ENCODE measurements around the gene CD83. TPM values are rescaled to one million over a fixed set of nuclear protein-coding genes. Genes with fewer than 3 reads are reported as not detected.

CD83 gene
- total RNA-seq, 2 donors from 2014 or later = 1.3 to 2.3 TPM

- WGBS, 2 donors = 69 to 86% methylated on average over 4 of the region's 4 CpGs
- intact Hi-C loops (cut with DNase I) = no loop called here
- TF ChIP-seq CTCF (IDR thresholded peaks at IDR 0.05) (no peak), POLR2A (IDR thresholded peaks at IDR 0.05) (no peak)
- H3K4me3 ChIP-seq = no peak overlapping the region
- no peak overlapping the region for H3K27ac ChIP-seq
- H3K36me3 ChIP-seq (replicated peaks in 1 of 2; ENCODE audit: insufficient read depth in 1 of 2, low read depth in 2 of 2) = no peaks in the 10 kb centered on the region
- H3K9me3 ChIP-seq = no peaks in the 10 kb centered on the region
- ATAC-seq = no peak
- no peaks in the 10 kb centered on the region for H3K27me3 ChIP-seq
- no peak for DNase-seq
- H3K4me1 ChIP-seq = no peaks in the 10 kb centered on the region
Observed at GRCh38 chr6:14094721-14095120, 22.9 kb upstream of the CD83 start.

GRCh38 chr6:14095437-14095836 lies 22.1 kb upstream of the CD83 start:
- Histone ChIP-seq H3K27me3 (no peaks in the 10 kb centered on the region), H3K9me3 (no peaks in the 10 kb centered on the region), H3K36me3 (replicated peaks in 1 of 2; ENCODE audit: insufficient read depth in 1 of 2, low read depth in 2 of 2) (no peaks in the 10 kb centered on the region), H3K4me1 (no peaks in the 10 kb centered on the region), H3K4me3 (no peak overlapping the region), H3K27ac (no peak overlapping the region)
- ATAC-seq (no peak), DNase-seq (no peak)
- intact Hi-C loops (cut with DNase I) = no loop called here
- no peak for TF ChIP-seq POLR2A (IDR thresholded peaks at IDR 0.05)
- no peak for TF ChIP-seq CTCF (IDR thresholded peaks at IDR 0.05)
- 79 to 90% methylated on average over 6 of the region's 6 CpGs for WGBS, 2 donors

GRCh38 chr6:14100138-14100537 lies 17.4 kb upstream of the CD83 start:
- intact Hi-C loops (cut with DNase I) = no loop called here
- no peak for ATAC-seq

DNA sequence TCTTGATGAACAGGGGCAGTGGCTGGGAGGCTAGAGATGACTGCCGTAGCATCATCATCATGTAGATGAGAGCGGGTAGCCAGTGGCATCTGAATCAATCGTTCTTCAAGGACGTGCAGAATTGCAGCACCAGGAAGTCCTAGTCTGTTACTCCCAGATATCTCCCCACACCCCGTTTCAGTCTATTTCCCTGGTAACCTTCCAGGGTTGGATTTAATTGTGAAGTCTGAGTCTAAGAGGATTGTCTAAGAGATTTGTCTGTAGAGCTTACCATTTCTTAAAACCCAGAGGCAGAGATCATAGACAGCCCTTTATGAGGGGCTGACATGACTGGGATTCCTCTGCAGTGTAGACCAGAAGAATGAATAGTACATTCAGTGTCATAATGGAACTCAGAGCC lies 16.6 kb upstream of the CD83 start:
- Histone ChIP-seq H3K4me1 (no peaks in the 10 kb centered on the region), H3K36me3 (replicated peaks in 1 of 2; ENCODE audit: insufficient read depth in 1 of 2, low read depth in 2 of 2) (no peaks in the 10 kb centered on the region), H3K27ac (no peak overlapping the region), H3K27me3 (no peaks in the 10 kb centered on the region), H3K9me3 (no peaks in the 10 kb centered on the region), H3K4me3 (no peak overlapping the region)
- intact Hi-C loops (cut with DNase I) = no loop called here
- TF ChIP-seq CTCF (IDR thresholded peaks at IDR 0.05) (no peak), POLR2A (IDR thresholded peaks at IDR 0.05) (no peak)
- no peak for ATAC-seq
- no peak for DNase-seq
- WGBS, 2 donors = 42 to 57% methylated on average over 5 of the region's 5 CpGs

More at GRCh38 chr6:14100138-14100537, 17.4 kb upstream of the CD83 start:
- Histone ChIP-seq H3K9me3 (no peaks in the 10 kb centered on the region), H3K4me3 (no peak overlapping the region), H3K27ac (no peak overlapping the region), H3K4me1 (no peaks in the 10 kb centered on the region), H3K27me3 (no peaks in the 10 kb centered on the region), H3K36me3 (replicated peaks in 1 of 2; ENCODE audit: insufficient read depth in 1 of 2, low read depth in 2 of 2) (no peaks in the 10 kb centered on the region)
- no peak for DNase-seq
- WGBS, 2 donors = 86% methylated on average over 3 of the region's 3 CpGs
- no peak for TF ChIP-seq CTCF (IDR thresholded peaks at IDR 0.05)
- TF ChIP-seq POLR2A (IDR thresholded peaks at IDR 0.05) = no peak

- no peaks in the 10 kb centered on the region for H3K4me1 ChIP-seq
- intact Hi-C loops (cut with DNase I) = no loop called here
- DNase-seq (no peak), ATAC-seq (no peak)
- 83 to 89% methylated on average over 3 of the region's 3 CpGs for WGBS, 2 donors
- H3K27me3 ChIP-seq = no peaks in the 10 kb centered on the region
- no peak for TF ChIP-seq POLR2A (IDR thresholded peaks at IDR 0.05)
- no peak for TF ChIP-seq CTCF (IDR thresholded peaks at IDR 0.05)
- H3K4me3 ChIP-seq = no peak overlapping the region
- no peaks in the 10 kb centered on the region for H3K36me3 ChIP-seq (replicated peaks in 1 of 2; ENCODE audit: insufficient read depth in 1 of 2, low read depth in 2 of 2)
- no peak overlapping the region for H3K27ac ChIP-seq
- no peaks in the 10 kb centered on the region for H3K9me3 ChIP-seq
Observed at GRCh38 chr6:14102383-14102782, 15.2 kb upstream of the CD83 start.
